GM10266 (cell line): ENCODE data around the gene RASAL2.
"Not testable (repeated sequence)": the region's sequence is repeated elsewhere in the genome, so short reads cannot be mapped to it uniquely, and the experiment has no call there.

Experiments
- DNase-seq: peaks from one replicate; pipeline ENCODE4 v3.0.0; 2012; ENCODE audit errors: extremely low spot score
- TF ChIP-seq, protein P1 (sequence below): IDR thresholded peaks from 2 replicates; pipeline ENCODE4 v1.5.1; 2012; ENCODE audit warnings: mild to moderate bottlenecking, low read depth; ENCODE audit not compliant: control insufficient read depth, insufficient read depth; ENCODE audit errors: missing control alignments

RASAL2 gene

DNA sequence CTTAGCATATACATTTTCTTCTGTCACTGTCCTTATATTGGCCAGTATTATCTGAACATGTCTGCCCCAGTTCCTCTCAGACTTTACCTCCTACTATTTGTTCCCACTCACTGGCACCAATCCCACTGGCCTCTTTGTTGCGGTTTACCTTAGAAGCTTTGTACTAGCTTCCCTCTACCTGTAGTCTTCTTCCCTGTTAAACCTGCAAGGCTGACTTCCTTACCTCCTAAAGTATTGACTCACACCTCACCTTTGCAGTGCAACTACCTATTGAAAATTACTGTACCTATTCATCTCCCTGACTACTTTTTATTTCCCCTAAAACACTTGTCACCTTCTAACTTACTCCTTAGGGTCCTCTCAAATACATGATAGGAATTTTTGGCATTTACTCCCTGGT is 291.8 kb downstream of the RASAL2 start:
- DNase-seq, result no peak
- TF ChIP-seq, protein P1, sequence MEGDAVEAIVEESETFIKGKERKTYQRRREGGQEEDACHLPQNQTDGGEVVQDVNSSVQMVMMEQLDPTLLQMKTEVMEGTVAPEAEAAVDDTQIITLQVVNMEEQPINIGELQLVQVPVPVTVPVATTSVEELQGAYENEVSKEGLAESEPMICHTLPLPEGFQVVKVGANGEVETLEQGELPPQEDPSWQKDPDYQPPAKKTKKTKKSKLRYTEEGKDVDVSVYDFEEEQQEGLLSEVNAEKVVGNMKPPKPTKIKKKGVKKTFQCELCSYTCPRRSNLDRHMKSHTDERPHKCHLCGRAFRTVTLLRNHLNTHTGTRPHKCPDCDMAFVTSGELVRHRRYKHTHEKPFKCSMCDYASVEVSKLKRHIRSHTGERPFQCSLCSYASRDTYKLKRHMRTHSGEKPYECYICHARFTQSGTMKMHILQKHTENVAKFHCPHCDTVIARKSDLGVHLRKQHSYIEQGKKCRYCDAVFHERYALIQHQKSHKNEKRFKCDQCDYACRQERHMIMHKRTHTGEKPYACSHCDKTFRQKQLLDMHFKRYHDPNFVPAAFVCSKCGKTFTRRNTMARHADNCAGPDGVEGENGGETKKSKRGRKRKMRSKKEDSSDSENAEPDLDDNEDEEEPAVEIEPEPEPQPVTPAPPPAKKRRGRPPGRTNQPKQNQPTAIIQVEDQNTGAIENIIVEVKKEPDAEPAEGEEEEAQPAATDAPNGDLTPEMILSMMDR, result no peak

DNA sequence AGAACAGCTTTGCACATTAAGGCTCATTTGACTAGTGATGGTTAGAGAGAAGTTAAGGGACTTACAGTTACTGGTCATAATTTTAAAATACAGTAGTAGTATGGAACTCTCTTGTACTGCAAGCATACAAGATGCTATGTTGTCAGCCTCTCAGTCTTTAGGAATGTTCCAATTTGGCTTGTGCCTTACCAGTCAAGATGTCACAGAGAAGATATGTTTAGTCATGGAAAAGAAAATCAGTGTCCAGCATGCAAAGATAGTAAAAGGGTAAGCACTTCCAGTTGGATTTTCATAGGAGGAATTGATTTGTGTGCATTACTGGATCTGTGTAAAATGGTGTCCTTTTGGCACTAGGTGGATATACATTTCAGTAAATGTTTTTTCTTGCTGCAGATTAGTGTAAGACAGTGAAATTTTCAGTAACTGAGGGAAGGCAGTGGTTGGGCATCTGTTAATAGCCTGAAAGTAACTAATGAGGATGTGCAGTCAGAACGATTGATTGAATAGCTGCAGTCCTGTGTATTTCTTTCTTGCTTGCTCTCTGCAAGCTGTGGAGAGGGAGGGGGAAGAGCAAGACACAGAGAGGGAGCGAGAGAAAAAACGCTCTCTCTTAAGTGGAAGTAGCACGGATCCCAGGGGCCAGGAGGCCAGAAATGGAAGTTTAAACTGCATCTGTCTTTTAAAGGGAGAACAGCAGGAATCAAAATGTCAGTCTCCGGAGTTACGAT is 294.7 kb downstream of the RASAL2 start:
- DNase-seq, result no peak
- TF ChIP-seq, protein P1, result no peak

DNA sequence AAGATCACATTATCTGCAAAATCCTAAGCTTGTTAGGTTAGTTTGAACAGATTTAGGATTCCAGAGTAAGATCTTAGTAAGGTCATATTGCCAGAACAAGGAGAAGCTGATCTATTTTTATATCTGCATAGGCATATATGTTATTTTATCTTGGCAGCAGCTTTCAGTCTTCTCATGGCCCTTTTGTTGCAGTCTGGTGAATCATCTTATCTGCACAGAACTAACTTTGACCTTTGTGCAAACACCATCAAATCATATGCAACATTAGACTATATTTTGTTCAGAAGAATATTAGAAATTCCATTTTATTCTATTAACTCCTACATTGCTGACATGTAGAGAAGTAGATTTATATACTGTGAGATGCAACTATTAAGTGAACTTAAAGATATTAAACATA is 295.5 kb downstream of the RASAL2 start:
- TF ChIP-seq, protein P1, result no peak
- DNase-seq, result no peak

DNA sequence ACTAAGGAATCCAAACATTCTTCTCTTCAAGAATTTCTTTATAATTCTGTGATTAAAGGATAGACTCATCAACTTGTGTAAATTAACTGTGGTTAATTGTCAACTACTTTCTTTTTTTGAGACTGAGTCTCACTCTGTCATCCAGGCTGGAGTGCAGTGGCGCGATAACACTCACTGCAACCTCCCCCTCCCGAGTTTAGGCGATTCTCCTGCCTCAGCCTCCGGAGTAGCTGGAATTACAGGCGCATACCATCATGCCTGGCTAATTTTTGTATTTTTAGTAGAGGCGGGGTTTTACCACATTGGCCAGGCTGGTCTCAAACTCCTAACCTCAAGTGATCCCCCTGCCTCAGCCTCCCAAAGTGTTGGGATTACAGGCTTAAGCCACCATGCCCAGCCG is 296.4 kb downstream of the RASAL2 start:
- DNase-seq, result not testable (repeated sequence)

DNA sequence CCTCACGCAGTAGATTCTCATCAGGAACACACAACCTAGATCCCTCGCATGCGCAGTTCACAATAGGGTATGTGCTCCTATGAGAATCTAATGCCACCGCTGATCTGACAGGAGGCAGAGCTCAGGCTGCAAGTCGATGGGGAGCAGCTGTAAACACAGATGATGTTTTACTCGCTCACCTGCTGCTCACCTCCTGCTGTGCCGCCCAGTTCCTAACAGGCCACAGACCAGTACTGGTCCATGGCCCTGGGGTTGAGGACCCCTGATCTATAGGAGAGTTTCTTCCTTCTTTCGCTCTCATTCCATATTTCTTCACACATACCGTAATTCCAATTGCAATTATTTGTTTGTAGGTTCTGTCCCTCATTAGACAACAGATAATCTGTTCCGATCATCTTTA is 299.5 kb downstream of the RASAL2 start:
- no peak for DNase-seq
- TF ChIP-seq, protein P1, result no peak

DNA sequence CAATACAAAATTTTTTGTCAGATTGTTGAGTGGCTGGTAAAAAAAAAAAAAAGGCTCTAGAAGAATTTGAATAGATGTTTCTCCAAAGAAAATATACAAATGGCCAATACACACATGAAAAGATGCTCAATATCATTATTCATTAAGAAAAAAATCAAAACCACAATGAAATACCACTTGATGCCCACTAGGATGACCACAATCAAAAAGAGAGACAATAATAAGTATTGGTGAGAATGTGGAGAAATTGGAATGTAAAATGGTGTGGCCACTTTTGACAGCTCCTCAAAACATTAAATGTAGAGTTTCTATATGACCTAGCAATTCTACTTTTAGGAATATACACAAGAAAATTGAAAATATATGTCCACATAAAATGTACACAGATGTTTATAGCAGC is 302.9 kb downstream of the RASAL2 start:
- TF ChIP-seq, protein P1, result no peak
- DNase-seq, result no peak

DNA sequence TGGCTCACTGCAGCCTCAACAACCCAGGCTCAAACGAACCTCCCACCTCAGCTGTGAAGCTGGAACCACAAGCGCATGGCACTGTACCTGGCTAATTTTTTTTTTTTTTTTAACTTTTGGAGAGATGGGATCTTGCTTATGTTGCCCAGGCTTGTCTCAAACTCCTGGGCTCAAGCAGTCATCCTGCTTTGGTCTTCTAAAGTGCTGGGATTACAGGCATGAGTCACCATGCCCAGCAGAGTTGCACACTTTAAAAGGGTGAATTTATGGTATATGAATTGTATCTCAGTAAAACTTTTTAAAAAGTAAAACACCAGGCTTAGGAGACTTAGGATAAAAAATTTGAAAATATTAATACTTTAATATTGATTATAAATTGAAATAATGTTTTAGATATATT is 303.8 kb downstream of the RASAL2 start:
- TF ChIP-seq, protein P1, result no peak
- DNase-seq, result no peak

DNA sequence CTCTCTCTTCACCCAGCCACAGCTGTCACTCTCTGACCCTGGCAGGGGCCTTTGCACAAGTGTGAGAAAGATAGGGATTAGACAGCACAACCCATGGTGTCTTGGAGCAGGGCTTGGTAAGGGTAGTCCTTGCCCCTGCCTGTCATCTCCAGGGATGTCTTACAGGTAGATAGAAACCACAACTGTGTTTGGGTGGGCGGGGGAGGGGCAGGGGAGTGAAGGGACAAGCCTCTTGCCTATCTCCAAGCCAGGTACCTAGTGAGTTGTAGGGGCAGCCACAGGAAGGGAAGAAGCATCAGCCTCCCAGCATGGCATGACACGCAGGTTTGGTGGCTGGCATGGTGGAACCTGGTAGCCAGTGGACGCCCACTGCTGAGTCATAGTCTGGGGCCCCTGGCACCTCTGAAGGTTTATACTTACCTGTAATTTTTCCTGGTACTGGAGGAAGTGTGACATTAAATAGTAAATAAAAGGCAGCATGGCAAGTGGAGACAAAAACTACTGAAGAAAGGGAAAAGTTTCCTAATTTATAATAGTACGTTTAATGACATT is 305.3 kb downstream of the RASAL2 start:
- TF ChIP-seq, protein P1, result no peak
- no peak for DNase-seq
